GM21390 (cell line): ENCODE measurements around the gene MEF2C.
A peak's percentile ranks its signal among the peaks of the same experiment; 100 is the strongest.
"Not testable (repeated sequence)": the region's sequence is repeated elsewhere in the genome, so short reads cannot be mapped to it uniquely, and the experiment has no call there.

ENCODE experiments used
- ATAC-seq: cut with Tn5 transposase; IDR thresholded peaks from one replicate; pipeline ENCODE4 v1.9.1; 2021; ENCODE audit not compliant: unreplicated experiment

MEF2C gene

DNA sequence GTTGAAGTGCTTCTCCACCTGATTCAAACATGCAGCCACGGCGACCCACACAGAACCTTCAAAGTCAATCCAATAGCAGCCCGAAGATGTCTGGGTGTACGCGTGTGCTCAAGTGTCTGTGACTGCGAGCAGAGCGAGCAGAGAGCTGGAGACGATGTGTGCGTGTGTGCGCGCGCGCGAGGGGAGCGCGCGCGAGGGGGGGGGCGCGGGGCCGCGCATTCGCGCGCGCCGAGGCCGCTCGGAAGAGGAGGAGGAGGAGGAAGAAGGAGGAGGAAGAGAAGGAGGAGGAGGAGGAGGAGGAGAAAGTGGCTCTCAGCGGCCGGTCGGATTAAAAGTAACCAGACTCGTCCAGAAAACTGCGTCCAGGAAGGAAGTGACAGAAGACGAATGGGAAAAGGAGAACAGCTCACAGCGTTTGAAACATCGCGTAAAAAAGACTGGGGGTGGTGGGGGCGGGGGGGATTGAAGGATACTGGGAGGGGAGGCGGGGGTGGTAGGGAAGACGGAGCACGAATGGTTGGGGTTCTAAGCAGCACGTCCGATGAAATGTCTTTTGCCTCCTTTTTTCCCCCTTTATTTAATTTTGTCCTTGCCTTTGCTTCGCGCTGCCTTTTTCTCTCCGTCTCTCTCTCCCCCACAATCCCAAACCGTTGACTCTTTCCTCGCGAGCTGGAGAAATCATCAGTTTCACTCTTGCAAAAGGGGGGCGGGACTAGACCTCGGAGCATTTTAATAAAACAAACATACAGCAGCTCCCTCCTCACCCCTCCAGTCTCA, at the start of gene MEF2C:
TSS of gene MEF2C (minus strand) at position 126 of the 777 bp plus-strand sequence. CDS start 59,396 bp downstream, outside the sequence.
- ATAC-seq: peak; percentile 18

DNA sequence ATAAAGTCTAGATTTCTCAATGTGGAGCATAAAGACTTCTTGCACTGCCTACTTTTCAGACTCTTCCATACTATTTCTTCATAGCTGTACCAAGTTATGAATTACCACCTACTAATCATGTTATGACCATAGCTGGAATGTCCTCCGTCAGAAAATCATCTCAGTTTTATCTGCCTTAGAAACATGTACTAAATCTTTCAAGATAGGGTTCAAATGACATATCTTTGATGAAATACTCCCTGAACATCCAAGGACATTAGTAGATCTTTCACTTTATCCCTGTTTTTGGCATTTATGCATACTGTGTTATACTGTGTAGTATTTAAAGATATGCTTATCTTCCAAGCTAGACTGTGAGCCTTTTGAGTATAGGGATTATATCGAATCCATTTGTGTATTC, 49.6 kb upstream of the MEF2C start:
- ATAC-seq: no peak

DNA sequence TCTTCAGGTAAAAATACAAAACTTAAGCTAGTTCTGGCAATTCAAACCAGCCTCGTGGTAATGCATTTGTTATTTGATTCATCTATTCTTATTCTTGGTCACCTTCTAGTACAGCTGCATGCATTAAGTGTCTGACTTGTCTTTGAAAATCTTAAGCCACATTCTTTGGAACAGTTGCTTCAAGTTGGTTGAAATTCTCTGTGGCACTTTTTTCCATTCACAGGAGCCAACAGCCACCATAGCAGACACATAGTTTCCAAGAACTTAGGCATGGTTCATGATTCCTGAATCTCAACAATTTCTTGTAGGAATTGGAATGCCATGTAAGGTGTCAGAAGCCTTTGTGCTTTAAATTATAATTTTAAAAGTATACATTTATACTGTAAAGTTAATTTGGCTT, 47.4 kb upstream of the MEF2C start:
- ATAC-seq: no peak

DNA sequence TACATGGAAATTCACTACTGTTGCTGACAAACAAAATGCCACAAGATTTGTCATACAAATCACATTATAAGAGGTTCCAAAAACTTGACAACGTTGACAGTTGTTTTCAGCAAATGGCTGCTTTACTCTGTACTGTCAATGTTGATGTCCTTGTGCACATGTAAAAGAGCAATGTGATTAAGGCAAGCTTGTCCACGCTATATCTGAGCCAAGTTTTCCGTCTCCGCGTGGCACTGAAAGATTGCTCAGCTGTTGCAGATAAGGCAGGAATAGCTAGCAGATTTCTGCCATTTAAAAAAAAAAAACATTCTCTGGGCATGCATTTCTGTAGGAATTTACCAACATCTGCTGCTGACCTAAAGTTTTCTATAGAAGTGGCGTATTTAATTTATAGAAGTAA, 46.4 kb upstream of the MEF2C start:
- no peak for ATAC-seq

DNA sequence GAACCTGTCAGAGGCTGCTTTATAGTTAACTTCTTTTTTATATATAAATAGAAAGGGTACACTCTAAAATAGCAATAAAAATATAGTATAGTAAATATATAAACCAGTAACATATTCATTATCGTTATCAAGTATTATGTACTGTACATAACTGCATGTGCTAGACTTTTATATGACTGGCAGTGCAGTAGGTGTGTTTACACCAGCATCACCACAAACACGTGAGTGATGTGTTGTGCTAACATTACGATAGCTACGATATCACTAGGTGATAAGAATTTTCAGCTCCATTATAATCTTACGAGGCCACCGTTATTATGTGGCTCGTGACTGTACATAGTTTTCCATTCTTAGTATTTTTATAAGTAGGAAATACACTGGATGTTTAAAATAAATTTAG, 43.8 kb upstream of the MEF2C start:
- ATAC-seq: no peak

DNA sequence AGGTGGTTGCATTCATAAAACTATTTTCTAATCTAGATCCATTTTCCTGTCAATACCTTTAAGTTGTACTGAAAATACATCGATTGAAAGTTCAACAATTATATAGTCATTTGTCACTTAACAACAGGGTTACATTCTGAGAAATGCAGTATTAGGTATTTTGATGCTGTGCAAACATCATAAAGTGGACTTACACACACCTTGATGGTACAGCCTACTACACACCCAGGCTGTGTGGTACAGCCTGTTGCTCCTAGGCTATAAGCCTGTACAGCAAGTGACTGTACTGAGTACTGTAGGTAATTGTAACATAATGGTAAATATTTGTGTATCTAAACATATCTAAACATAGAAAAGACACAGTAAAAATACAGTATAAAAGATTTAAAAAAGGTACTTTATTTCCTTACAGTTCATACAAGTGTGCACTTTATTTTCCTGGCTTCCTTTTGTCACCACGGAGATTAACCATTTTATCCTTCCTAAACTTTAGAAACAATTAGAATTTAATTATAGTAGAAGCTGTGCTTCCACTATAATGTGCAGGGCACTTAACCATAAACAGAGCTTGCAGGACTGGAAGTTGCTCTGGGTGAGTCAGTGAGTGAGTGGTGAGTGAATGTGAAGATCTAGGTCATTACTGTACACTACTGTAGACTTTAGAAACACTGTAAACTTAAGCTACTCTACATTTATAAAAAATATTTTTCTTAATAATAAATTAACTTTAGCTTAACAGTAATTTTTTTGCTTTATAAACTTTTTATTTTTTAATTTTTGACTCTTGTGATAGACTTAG, 42.9 kb upstream of the MEF2C start:
- ATAC-seq: no peak

DNA sequence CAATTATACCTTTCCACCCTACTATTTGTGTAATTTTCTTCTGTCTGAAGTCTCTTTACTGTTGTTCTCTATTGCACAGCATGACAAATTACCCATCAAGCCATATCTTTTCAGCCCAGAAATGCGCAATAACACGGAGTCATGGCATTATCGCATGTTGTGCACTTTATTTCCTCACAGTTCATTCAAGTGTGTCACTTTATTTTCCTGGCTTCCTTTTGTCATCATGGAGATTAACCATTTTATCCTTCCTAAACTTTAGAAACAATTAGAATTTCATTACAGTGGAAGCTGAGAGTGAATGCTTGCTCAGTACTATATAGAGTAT, 41.3 kb upstream of the MEF2C start:
- ATAC-seq: no peak

DNA sequence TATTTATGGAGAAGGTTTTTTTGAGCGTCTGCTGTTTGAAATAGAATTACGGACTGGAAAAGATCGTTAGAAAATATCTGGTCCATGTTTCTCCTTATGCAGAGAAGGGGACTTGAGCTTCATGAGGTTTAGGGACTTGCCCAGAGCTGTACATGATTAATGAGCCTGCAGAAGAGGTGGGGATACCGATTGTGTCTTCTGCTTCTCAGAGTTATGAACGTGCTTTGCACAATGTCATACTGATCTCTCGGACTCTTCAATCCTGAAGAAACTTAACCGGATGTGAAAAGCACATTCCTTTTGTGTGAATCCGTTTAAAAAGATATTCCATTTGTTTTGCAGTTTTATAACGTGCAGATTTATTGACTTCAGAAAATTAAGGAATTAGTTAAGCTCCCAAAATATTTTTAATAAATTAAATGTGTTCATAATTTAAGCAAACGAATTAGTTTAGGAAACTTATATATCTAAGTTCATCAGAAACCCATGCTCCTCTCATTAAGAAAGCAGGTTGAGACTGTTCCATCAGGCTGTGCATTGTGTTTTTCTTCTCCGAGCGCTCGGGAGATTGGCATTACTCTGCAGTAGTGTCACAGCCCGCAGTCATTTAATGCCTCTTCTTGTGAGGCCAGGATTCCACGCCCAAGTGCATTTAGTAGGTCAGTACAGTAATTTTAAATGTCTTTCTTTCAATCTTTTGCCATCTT, 40.8 kb upstream of the MEF2C start:
- no peak for ATAC-seq

DNA sequence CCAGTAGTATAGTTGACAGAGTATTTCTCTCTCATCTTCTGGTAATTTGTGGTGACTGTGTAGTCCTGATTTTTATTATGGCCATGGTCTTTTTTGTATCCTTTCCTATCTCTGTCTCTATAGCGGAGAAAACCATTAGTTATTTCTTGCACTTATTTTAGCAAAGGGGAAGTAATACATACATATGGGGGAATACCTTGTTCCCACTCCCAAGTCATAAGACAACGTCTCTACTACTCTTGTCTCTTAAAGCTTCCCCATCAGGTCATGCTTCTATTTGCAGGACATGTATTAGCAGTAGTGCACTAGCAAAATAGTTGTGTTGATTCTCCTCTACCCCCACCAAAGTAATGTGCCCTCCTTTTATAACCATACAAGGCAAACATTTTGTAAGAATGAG, 29.8 kb upstream of the MEF2C start:
- not testable (repeated sequence) for ATAC-seq

DNA sequence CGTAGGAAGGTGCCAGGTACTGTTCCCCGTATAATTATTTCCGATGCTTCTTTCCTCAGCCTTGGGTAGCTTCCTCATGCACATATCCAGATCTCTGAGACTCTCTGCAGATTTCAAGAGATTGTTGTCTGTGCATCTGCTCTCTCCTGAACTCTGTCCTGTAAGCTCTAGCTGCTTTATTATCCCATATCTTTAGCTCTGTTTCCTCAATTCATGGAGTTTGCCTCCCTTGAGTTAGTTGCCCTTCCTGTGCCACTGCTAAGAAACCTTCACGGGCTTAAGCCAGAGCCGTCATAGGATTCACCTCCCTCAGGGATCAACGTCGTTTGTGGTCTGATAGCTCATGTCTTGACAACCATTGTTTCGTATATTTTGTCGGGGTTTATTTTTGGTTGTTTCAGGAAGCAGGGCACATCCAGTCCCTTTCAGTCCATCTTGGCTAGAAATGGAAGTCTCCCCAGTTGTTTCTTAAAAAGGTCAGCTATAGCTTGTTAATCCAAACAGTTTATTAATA, 28.1 kb upstream of the MEF2C start:
- not testable (repeated sequence) for ATAC-seq

DNA sequence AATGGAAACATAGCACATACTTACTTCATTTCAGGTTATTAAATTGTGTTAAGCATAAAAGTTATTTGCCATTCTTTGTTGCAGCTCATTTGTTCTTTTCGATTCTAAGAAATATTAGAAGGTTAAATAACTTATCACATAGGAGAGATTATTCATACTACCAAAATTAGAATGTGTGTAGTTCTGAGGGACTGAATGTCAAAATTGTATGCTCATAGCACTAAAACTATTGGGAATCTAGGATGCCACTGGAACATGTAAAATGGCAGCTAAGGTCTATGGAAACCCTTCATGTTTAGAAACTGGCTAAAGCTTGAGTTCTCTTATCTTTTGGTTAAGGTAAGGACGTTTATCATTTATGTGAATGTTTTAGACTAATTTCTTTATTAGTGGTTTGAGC, 21.5 kb upstream of the MEF2C start:
- ATAC-seq: not testable (repeated sequence)

DNA sequence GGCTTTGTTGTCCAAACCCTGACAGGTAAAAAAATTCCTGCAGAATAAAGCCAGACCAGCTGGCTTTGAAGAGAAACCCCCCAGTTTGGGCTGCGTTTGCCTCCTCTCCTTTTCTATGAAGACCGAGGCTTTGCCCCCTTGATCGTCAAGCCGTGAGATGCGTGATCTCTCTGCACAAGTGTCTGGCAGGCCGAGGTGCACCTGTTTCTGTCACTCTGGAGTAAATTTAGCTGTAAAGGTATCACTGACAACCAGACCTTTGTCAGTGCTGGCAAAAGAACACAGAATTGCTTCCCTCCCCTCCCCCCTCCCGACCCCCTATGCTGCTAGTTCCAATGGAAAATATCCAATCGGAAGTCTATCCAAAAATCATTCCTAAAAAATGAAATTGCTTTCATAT, 21.0 kb upstream of the MEF2C start:
- not testable (repeated sequence) for ATAC-seq

DNA sequence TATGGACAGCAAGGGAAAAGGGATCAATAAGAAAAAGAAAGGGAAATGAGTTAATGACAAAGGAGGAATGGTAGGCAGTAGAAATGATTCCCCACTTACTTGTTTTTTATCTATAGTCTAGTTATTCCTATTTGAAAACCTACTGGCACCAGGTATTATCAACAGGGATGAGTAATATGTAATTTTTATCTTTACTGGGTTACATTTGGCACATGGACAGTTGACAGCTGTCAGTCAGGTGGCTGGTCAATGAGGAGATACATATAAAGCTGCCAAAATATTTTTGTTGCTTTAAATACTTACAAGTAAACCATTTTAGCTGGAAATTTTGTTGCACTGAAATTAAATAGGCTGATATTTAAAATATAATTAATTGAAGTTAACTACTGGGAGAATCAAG, 18.1 kb upstream of the MEF2C start:
- ATAC-seq: not testable (repeated sequence)

DNA sequence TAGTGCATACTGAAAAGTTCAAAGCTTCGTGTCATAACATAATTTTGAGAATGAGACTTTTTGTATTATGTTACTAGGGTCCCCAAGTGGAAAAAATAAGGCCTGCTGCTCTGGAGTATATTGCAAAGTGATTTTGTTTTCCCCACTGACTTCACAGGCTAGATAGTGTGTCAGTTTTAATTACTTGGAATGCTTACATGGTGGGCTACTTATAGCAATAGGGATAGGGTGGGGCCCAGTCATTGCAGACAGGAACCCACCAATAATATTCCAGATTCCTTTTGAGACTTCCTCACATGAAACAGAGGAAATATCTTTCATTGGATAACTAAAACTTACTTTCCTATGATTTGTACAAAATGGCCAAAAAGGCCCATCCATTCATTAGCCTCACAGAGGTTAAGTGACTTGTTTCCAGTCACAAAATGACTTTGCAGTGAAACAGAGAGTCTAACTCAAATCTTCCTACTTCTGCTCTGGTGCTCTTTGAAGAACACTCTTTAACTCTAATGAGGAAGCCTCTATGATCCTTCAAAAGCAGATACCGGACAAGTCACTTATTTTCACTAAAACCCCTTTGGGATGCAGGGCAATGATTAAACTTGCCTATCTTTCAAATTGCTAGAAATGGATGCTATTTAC, 16.2 kb upstream of the MEF2C start:
- ATAC-seq: no peak

DNA sequence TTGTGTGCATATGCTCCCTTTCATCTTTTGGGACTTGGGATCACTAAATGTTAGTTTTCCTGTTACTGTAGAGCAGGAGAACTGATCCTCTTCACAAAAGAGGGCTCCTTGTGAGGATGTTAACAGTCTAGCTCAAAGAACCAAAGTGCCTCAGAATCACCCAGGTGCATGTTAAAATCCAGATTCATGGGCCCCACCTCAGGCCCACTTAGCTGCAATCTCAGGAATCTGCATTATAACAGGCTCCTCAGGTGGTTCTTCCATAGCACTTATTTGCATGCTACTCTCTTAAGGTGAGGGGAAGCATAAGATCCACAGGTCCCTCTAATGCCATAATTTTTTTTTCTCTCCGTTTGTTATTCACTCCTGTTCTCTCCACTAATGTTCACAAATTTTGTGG, 14.8 kb upstream of the MEF2C start:
- no peak for ATAC-seq

DNA sequence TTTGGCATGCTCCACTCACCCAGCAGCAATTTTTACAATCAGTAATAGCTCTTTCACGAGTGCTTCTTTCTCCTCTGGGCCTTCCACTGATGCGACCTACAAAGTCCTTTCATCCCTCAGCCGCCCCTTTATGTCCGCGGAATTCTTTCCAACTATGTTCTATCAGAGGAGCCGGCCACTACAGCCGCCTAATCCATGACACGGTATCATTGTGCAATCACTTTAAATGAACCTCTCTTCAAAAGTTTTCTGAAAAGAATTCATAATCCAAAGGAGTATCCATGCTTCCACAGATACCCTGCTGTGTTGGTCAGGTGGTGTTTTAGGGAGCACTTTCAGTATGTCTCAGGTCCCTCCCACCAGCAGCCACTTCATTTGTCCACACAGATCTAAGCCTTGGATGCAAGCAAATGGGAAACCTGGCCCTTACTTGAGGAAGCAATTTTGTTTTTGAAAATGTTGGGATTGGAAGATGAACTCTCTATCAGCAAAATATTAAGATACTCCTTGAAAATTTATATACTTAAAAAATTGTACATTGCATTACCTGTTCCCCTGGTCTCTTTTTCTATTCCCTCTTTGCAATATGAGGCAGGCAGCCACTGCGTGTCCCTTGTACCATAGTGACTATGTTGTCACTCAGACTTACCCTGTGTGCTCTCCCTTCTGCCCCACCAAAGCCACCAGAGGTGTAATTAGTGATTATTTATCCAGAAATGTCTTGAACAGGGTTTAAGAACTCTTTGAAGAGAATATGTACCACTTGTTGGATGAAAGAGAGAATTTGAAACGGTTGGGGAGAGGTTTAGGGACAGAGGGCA, 12.9 kb upstream of the MEF2C start:
- ATAC-seq: no peak

DNA sequence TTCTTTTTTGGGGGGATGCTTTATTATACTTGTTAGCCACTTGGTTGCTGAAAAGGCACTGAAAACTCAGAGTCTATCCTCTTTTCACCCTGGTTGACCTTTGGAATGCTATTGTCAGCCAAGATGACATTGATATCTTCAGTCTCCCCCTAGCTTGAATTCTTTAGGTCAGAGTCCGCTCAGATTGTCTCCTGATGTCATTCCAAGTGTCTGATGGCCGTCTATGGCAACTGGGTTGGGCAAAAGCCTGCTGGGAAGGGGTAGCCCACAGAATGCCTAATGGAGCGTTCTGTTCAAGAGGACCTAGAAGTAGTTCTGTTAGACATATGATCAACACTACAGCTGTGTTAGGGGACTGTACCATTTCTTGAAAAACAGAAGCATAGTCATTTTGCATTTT, 9.7 kb upstream of the MEF2C start:
- no peak for ATAC-seq

DNA sequence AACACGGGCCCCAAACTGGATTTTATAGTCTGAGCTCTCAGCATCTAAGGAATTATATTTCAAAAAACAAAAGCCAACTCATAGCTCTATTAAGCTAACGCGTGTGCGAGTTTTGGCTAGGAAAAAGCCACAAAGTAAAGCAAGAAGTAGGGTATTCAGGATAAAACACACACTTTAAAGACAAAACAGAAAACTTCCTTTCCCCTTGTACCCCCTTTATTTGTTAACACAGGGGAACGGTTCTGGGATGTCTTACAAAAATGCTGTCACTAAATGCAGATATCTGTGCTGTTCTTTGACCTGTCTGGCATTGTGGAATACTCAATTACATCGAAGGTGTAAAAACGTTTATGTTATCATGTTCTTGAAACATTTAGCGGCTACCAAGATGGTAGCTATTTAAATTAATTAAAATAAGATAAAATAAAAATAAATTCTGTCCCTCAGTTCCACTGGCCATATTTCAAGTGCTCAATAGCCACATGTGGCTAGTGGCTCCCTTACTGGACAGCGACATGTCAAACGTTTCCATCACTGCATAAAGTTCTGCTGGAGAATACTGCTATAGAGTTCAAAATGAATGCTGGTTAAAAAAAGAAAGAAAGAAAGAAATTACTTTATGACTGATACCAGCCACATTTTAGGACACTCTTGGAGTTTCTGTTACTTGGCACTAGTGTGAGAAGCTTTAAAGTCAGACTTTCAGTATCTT, 7.2 kb upstream of the MEF2C start:
- ATAC-seq: no peak

DNA sequence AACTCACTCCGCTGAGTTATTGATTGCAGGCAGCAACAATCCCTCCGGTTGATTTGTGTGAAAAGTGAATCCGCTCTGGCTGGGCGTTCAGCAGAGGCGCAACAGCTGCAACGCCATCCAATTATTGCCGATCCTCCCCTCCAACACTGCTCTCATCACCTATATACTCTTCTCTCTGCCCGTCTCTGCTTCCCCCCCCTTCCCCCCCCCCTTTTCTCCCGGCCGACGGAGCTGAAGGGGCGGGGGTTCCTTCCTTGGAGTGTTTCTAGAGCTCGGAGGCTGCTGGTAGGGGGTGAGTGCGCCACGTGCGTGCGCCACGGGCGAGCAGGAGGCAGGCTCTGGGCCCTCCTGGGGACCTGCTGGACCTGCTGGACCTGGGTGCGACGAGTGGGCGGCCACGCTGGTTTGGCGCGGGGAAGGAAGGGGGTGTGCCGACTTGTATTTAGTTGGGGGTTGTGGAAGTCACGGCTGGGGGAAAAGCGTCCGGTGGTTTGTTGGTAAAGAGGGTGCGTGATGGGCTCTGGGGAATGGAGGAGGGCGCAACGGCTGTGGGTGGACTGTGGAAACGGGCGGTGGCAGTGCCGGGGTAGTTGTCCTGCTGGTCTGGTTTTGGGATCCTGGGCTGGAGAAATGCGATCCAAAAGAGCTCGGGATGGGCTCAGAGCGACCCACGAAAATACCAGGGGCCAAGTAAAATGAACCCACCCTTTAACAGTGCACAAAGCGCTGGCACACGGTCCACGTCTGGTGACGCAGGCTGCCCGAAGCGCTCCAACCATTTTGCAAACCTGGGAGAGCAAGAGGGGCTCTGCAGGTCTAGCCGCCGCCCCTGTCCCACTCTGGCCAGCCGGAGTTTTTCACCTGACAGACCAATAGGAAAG, 6.4 kb upstream of the MEF2C start:
- ATAC-seq: peak; percentile 31
